ENCODE results near the gene VAX1. TPM values are rescaled to one million over a fixed set of nuclear protein-coding genes. Genes with fewer than 3 reads are reported as not detected.

Gene VAX1
- total and polyA plus RNA-seq, 2 of the 4 experiments (the other 2 are of a cell fraction), result not detected

GRCh38 chr10:117135480-117136140, 2.5 kb downstream of the VAX1 start:
- CTCF ChIA-PET, result no interaction called here
- no peak overlapping the region for H2AK9ac ChIP-seq (replicated peaks; ENCODE audit: low read depth, low read length, poor library complexity)
- no peak overlapping the region for H3K4me3 ChIP-seq (ENCODE audit: insufficient read depth, low read depth, low read length)
- WGBS, 2 experiments (ENCODE audit: extremely low coverage in 2 of 2, insufficient read length in 1 of 2), result no CpG with 5 or more reads among the region's 4 CpGs
- H3K23ac ChIP-seq (ENCODE audit: low read depth, low read length), result no peak overlapping the region
- dilution Hi-C loops (cut with HindIII; ENCODE audit: low sequenced_read_pairs, unreplicated experiment), result no loop called here
- DNase-seq (no peak), ATAC-seq (ENCODE audit: low read depth) (no peak)
- peaks cover 9% of the 10 kb centered on the region for H3K9me3 ChIP-seq (ENCODE audit: control insufficient read depth, insufficient read depth, low read length)
- intact Hi-C loops (cut with micrococcal nuclease), result no loop called here
- H3K4me2 ChIP-seq (ENCODE audit: low read depth, low read length), result no peak overlapping the region
- H3K4me1 ChIP-seq (ENCODE audit: control insufficient read depth, insufficient read depth, low read length), result peaks cover 6% of the 10 kb centered on the region; the same call in 1 of the 2 replicates
- no peak overlapping the region for H3K14ac ChIP-seq (replicated peaks; ENCODE audit: low read depth, low read length)
- H4K20me1 ChIP-seq (ENCODE audit: insufficient read depth, low read length), result no peaks in the 10 kb centered on the region
- H2AK5ac ChIP-seq (ENCODE audit: low read depth, low read length), result no peak overlapping the region
- H2BK5ac ChIP-seq (ENCODE audit: low read depth, low read length, poor library complexity, severe bottlenecking), result no peak overlapping the region
- no peak overlapping the region for H4K91ac ChIP-seq (ENCODE audit: insufficient read depth, low read depth, low read length)
- POLR2A ChIA-PET (ENCODE audit: unreplicated experiment), result no interaction called here
- no peak overlapping the region for H2AFZ ChIP-seq (replicated peaks; ENCODE audit: low read length, poor library complexity)
- TF ChIP-seq MXI1 (IDR thresholded peaks at IDR 0.05; ENCODE audit: borderline replicate concordance, low read depth, low read length), result no peak
- no peak for TF ChIP-seq CHD1 (IDR thresholded peaks at IDR 0.05; ENCODE audit: low read depth, low read length)
- no peak for TF ChIP-seq RFX5 (IDR thresholded peaks at IDR 0.05; ENCODE audit: low read depth, low read length)
- TF ChIP-seq ELK1 (IDR thresholded peaks at IDR 0.05; ENCODE audit: borderline replicate concordance, low read depth, low read length), result no peak
- no peak for TF ChIP-seq NFE2L2 (IDR thresholded peaks at IDR 0.05; ENCODE audit: low read depth, low read length)
- no peak overlapping the region for H3K4ac ChIP-seq (ENCODE audit: low read depth, low read length)
- H2BK120ac ChIP-seq (ENCODE audit: low read depth, low read length), result no peak overlapping the region
- no peak overlapping the region for H3K18ac ChIP-seq (ENCODE audit: low read depth, low read length)
- no peaks in the 10 kb centered on the region for H3K79me1 ChIP-seq (ENCODE audit: low read depth in 1 of 2, low read length in 2 of 2)
- peaks cover 94% of the 10 kb centered on the region for H3K27me3 ChIP-seq (ENCODE audit: control insufficient read depth, insufficient read depth, low read length)
- no peak overlapping the region for H2BK20ac ChIP-seq (ENCODE audit: low read depth, low read length)
- no peaks in the 10 kb centered on the region for H3K9me1 ChIP-seq (ENCODE audit: insufficient read depth, low read length)
- H4K5ac ChIP-seq (ENCODE audit: low read depth, low read length), result no peak overlapping the region
- H4K8ac ChIP-seq (ENCODE audit: low read depth in 2 of 2, low read length in 2 of 2), result no peak overlapping the region
- no peak overlapping the region for H2BK15ac ChIP-seq (ENCODE audit: low read depth, low read length)
- no peaks in the 10 kb centered on the region for H3K36me3 ChIP-seq (ENCODE audit: control insufficient read depth, insufficient read depth, low read length)
- no peak overlapping the region for H3K27ac ChIP-seq (ENCODE audit: insufficient read depth, low read length)
- no TSS peak for BruUV-seq (replicated peaks)
- no peak overlapping the region for H3K56ac ChIP-seq (ENCODE audit: extremely low read depth, insufficient read depth, low read length)
- no peak overlapping the region for H3K9ac ChIP-seq (ENCODE audit: low read depth, low read length)
- in situ Hi-C loops (cut with MboI; ENCODE audit: low sequenced_read_pairs), result no loop called here
